Muscle layer of colon (tissue), 2 donors: Measurements from ENCODE around the gene EIF3L.
A peak's percentile ranks its signal among the peaks of the same experiment; 100 is the strongest.

Source experiments
- H3K27ac ChIP-seq: one replicate; pipeline ENCODE4 v1.7.0; 2013; ENCODE audit warnings: low read depth, mild to moderate bottlenecking, low read length, moderate library complexity
- H3K27me3 ChIP-seq, 2 donors: one replicate each; pipeline ENCODE4 v1.7.0; 2013; ENCODE audit warnings: low read length in 2 of 2, mild to moderate bottlenecking in 2 of 2; ENCODE audit not compliant: insufficient read depth in 2 of 2, control insufficient read depth in 1 of 2
- H3K36me3 ChIP-seq: one replicate; pipeline ENCODE4 v1.7.0; 2013; ENCODE audit warnings: mild to moderate bottlenecking, low read length; ENCODE audit not compliant: insufficient read depth
- H3K4me1 ChIP-seq: one replicate; pipeline ENCODE4 v1.7.0; 2013; ENCODE audit warnings: mild to moderate bottlenecking, low read length; ENCODE audit not compliant: insufficient read depth
- H3K4me3 ChIP-seq, 2 donors: one replicate each; pipeline ENCODE4 v1.7.0; 2013; ENCODE audit warnings: low read length in 2 of 2, low read depth in 1 of 2, mild to moderate bottlenecking in 1 of 2, moderate library complexity in 1 of 2
- H3K9ac ChIP-seq: one replicate; pipeline ENCODE4 v1.7.0; 2013; ENCODE audit warnings: low read length
- H3K9me3 ChIP-seq: one replicate; pipeline ENCODE4 v1.7.0; 2013; ENCODE audit warnings: mild to moderate bottlenecking, low read length
- donor health status: abdominal sarcoma.
- donor health status: Adenocarcinoma of cecum.

Gene EIF3L

GRCh38 chr22:37910890-37911672 lies 61.9 kb downstream of the EIF3L start:
- Histone ChIP-seq H3K9me3 (no peaks in the 10 kb centered on the region), H3K27me3 (no peaks in the 10 kb centered on the region), H3K27ac (peak overlapping the region; percentile 83), H3K4me3 (no peak overlapping the region), H3K36me3 (peaks cover 23% of the 10 kb centered on the region), H3K9ac (peak overlapping the region; percentile 5), H3K4me1 (peaks cover 42% of the 10 kb centered on the region)

- Histone ChIP-seq H3K27ac (peak overlapping the region; percentile 83), H3K36me3 (peaks cover 29% of the 10 kb centered on the region), H3K9me3 (no peaks in the 10 kb centered on the region), H3K9ac (peak overlapping the region; percentile 5), H3K27me3 (no peaks in the 10 kb centered on the region), H3K4me3 (peak overlapping the region in 1 of 2 donors; percentile 11), H3K4me1 (peaks cover 47% of the 10 kb centered on the region)
These were observed 62.5 kb downstream of the EIF3L start for GRCh38 chr22:37911697-37912096.

GRCh38 chr22:37912171-37912570 lies 63.0 kb downstream of the EIF3L start:
- Histone ChIP-seq H3K27ac (peak overlapping the region; percentile 83), H3K9me3 (no peaks in the 10 kb centered on the region), H3K4me3 (peak overlapping the region in 1 of 2 donors; percentile 11), H3K36me3 (peaks cover 34% of the 10 kb centered on the region), H3K27me3 (no peaks in the 10 kb centered on the region), H3K4me1 (peaks cover 47% of the 10 kb centered on the region), H3K9ac (peak overlapping the region; percentile 5)

- H3K27me3 ChIP-seq: no peaks in the 10 kb centered on the region
- H3K27ac ChIP-seq: peak overlapping the region; percentile 12
- peaks cover 46% of the 10 kb centered on the region for H3K4me1 ChIP-seq
- H3K4me3 ChIP-seq: no peak overlapping the region
- no peak overlapping the region for H3K9ac ChIP-seq
- H3K36me3 ChIP-seq: peaks cover 45% of the 10 kb centered on the region
- no peaks in the 10 kb centered on the region for H3K9me3 ChIP-seq
These were observed 64.1 kb downstream of the EIF3L start for GRCh38 chr22:37913233-37913721.

- H3K27ac ChIP-seq: no peak overlapping the region
- H3K9ac ChIP-seq: no peak overlapping the region
- H3K36me3 ChIP-seq: peaks cover 60% of the 10 kb centered on the region
- H3K4me1 ChIP-seq: peaks cover 30% of the 10 kb centered on the region
- H3K9me3 ChIP-seq: no peaks in the 10 kb centered on the region
- H3K4me3 ChIP-seq: no peak overlapping the region
- H3K27me3 ChIP-seq: no peaks in the 10 kb centered on the region
These were observed 67.1 kb downstream of the EIF3L start for GRCh38 chr22:37916311-37916710.

GRCh38 chr22:37917874-37918548 lies 68.8 kb downstream of the EIF3L start:
- Histone ChIP-seq H3K36me3 (peaks cover 67% of the 10 kb centered on the region), H3K4me1 (peaks cover 20% of the 10 kb centered on the region), H3K27ac (peak overlapping the region; percentile 9), H3K9me3 (no peaks in the 10 kb centered on the region), H3K9ac (no peak overlapping the region), H3K4me3 (no peak overlapping the region), H3K27me3 (no peaks in the 10 kb centered on the region)

- H3K36me3 ChIP-seq: peaks cover 67% of the 10 kb centered on the region
- no peaks in the 10 kb centered on the region for H3K9me3 ChIP-seq
- peaks cover 16% of the 10 kb centered on the region for H3K4me1 ChIP-seq
- H3K4me3 ChIP-seq: no peak overlapping the region
- no peaks in the 10 kb centered on the region for H3K27me3 ChIP-seq
- no peak overlapping the region for H3K9ac ChIP-seq
- peak overlapping the region; percentile 9 for H3K27ac ChIP-seq
These were observed 69.5 kb downstream of the EIF3L start for GRCh38 chr22:37918580-37919270.

- Histone ChIP-seq H3K9ac (no peak overlapping the region), H3K27ac (peak overlapping the region; percentile 31), H3K9me3 (no peaks in the 10 kb centered on the region), H3K4me3 (no peak overlapping the region), H3K36me3 (peaks cover 71% of the 10 kb centered on the region), H3K4me1 (peaks cover 16% of the 10 kb centered on the region), H3K27me3 (no peaks in the 10 kb centered on the region)
These were observed 70.9 kb downstream of the EIF3L start for GRCh38 chr22:37920126-37920525.

- Histone ChIP-seq H3K36me3 (peaks cover 72% of the 10 kb centered on the region), H3K4me3 (no peak overlapping the region)
These were observed 73.0 kb downstream of the EIF3L start for GRCh38 chr22:37922191-37922590.

GRCh38 chr22:37923927-37924326 lies 74.7 kb downstream of the EIF3L start:
- no peak overlapping the region for H3K27ac ChIP-seq
- H3K4me3 ChIP-seq: no peak overlapping the region
- peaks cover 68% of the 10 kb centered on the region for H3K36me3 ChIP-seq
- no peaks in the 10 kb centered on the region for H3K9me3 ChIP-seq
- no peak overlapping the region for H3K9ac ChIP-seq
- peaks cover 7% of the 10 kb centered on the region for H3K4me1 ChIP-seq
- no peaks in the 10 kb centered on the region for H3K27me3 ChIP-seq

More at GRCh38 chr22:37922191-37922590, 73.0 kb downstream of the EIF3L start:
- H3K4me1 ChIP-seq: peaks cover 10% of the 10 kb centered on the region
- H3K27me3 ChIP-seq: no peaks in the 10 kb centered on the region
- no peak overlapping the region for H3K9ac ChIP-seq
- H3K27ac ChIP-seq: peak overlapping the region; percentile 7
- no peaks in the 10 kb centered on the region for H3K9me3 ChIP-seq

GRCh38 chr22:37924386-37925065 lies 75.3 kb downstream of the EIF3L start:
- Histone ChIP-seq H3K36me3 (peaks cover 70% of the 10 kb centered on the region), H3K27ac (no peak overlapping the region), H3K4me1 (peaks cover 12% of the 10 kb centered on the region), H3K9me3 (no peaks in the 10 kb centered on the region), H3K4me3 (no peak overlapping the region), H3K9ac (no peak overlapping the region), H3K27me3 (no peaks in the 10 kb centered on the region)
